Head of caudate nucleus (tissue), 42 donors: ENCODE data around the gene NRXN2.
A peak's percentile ranks its signal among the peaks of the same experiment; 100 is the strongest.

Source experiments
- DNase-seq, 42 donors: peaks; one replicate each; pipeline versions ENCODE4 v3.0.0 to v3.0.0-alpha.2; 2020 to 2021; ENCODE audit warnings: mixed read lengths in 7 of 42
- intact Hi-C: fragments of 100-400 bp; cut with DNase I; formaldehyde crosslinking; loops from one replicate; pipeline ENCODE4 v1.15.0; 2022

Gene NRXN2

GRCh38 chr11:64647019-64647779 is 75.8 kb downstream of the NRXN2 start:
- no peak for DNase-seq
- intact Hi-C loops: no loop called here

GRCh38 chr11:64644647-64645275 is 78.2 kb downstream of the NRXN2 start:
- peak in 8 of 42 donors; percentile 26 to 73 (median 50) for DNase-seq
- intact Hi-C loops: no loop called here

DNA sequence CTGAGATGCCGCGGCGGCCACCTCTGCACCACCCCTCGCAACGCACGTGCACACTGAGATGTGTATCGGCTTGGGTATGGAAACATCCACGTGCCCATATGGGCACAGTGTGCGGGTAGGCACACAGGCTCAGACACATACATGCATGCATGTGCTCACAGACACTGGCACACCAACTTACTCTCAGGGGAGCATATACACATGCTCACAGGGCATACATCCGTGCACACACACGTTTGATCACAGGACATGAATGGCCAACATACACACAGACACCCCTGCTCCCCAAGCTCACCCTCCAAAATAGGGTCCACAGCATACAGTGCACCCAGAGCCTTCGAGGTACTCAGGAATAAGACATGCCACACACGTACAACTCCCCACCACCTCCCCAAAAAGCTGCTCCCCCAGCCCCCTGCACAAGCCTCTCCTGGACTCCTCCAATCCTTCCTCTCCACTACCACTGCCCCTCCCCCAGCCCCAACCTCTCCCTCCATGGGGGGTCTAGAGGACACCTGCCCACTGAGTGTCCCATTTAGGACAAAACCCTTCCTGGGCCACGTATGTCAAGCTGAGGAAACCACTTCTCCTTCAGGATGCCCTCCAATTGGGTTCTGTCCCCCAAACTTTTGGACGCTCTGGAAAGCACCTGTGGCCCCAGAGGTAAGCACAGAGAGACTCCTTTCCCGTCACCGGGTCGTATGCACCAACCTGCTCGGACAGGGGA is 78.9 kb downstream of the NRXN2 start:
- intact Hi-C loops: no loop called here
- no peak for DNase-seq

- DNase-seq: peak in 34 of 42 donors; percentile 28 to 86 (median 66)
- intact Hi-C loops: no loop called here
Observed at GRCh38 chr11:64643256-64643881, 79.6 kb downstream of the NRXN2 start.

GRCh38 chr11:64642871-64643255 is 80.1 kb downstream of the NRXN2 start:
- DNase-seq: no peak
- intact Hi-C loops: no loop called here

DNA sequence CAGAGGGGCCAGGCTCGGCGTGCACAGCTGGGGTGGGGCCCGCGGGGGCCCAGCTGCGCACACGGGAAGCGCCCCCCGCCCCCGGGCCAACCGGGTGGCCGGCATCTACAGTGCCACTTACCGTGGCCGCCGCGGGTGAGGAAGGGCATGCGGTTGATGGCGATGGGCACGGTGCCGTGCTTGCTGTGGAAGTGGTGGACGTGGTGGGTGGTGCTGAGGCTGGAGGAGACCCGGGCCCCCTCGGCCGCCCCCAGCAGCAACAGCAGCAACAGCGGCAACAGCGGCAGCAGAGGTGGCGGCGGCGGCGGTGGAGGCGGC is 80.6 kb downstream of the NRXN2 start:
- intact Hi-C loops: no loop called here
- DNase-seq: no peak

DNA sequence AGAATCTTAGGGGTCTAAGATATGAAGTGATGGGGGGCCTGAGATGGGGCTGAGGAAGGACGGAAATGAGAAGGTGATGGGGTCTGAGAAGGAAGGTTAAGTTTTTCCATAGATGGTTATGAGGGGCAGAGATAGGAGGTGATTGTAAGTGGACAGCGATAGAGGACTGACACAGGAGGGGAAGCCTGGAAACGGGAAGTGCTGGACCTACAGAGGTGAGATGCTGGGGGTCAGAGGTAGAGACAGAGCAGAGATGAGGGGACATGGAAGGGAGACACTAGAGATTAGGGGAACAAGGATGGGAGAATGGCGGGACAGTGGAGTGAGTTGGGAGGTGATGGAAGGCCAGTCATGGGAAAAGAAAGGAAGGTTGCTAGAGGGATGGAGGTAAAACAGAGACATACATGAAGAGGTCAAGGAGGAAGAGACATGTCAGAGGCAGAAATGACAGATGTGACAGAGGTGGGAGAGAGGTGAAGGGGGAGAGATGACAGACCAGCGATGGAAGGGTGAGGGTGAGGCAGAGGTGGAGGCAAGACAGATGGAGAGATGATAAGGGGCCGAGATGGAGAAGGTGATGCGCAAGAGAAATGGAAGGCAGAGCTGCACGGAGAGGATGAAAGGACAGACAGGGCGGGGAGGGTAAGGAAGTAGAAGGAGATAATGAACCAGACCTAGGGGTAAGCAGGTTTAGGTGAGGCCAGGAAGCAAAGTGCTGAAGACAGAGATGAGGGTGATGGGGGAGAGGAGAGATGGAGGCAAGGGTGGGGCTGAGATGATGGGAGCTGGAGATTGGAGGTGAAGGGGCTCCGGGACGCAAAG is 81.2 kb downstream of the NRXN2 start:
- intact Hi-C loops: no loop called here
- no peak for DNase-seq

- DNase-seq: no peak
- intact Hi-C loops: no loop called here
Observed at GRCh38 chr11:64639885-64640284, 83.1 kb downstream of the NRXN2 start.

DNA sequence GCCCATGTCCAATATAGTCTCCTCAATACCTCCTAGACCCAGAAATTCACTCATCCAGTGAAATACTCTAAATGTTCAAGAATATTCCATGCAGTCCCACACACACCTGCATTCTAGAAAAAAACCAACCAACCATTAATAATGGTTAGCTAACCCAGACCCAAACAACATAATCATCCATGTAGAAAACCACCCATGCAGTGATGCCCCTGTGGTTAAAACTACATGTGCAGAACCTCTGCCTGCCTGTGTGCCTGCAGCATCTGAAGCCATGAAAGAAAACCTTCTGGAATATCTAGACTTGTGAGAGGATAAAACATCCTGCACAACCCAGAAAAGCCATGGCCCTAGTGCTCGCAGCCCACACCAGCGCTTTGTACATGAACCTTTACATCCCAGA is 84.2 kb downstream of the NRXN2 start:
- intact Hi-C loops: no loop called here
- no peak for DNase-seq

- DNase-seq: peak in 14 of 42 donors; percentile 31 to 70 (median 48)
- intact Hi-C loops: no loop called here
Observed at GRCh38 chr11:64638018-64638665, 84.9 kb downstream of the NRXN2 start.

GRCh38 chr11:64637334-64638017 is 85.5 kb downstream of the NRXN2 start:
- peak in 2 of 42 donors; percentile 35 to 55 for DNase-seq
- intact Hi-C loops: no loop called here

GRCh38 chr11:64633555-64634159 is 89.3 kb downstream of the NRXN2 start:
- peak in 13 of 42 donors; percentile 43 to 82 (median 64) for DNase-seq
- intact Hi-C loops: no loop called here

- intact Hi-C loops: no loop called here
- peak in 9 of 42 donors; percentile 38 to 73 (median 55) for DNase-seq
Observed at GRCh38 chr11:64632654-64633053, 90.3 kb downstream of the NRXN2 start.

GRCh38 chr11:64632237-64632636 is 90.8 kb downstream of the NRXN2 start:
- intact Hi-C loops: no loop called here
- DNase-seq: peak in 38 of 42 donors; percentile 34 to 92 (median 74)

DNA sequence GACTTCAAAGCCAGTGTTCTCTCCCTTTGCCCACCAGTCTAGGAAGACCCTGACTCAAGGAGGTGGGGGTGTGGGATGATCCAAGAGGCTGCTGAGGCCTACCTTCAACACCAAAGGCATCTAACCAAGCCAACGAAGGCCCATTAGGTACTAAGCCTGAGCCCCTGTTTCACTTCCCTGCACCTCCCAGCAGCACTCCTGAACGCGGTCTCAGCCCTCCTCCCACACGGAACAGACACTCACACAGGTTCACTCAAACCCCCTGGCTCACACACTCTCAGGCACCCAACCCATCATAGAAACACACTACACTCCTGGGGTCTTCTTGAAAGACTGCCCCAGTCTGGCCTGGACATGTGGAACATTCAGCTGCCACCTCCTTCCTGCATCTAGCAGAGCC is 91.3 kb downstream of the NRXN2 start:
- intact Hi-C loops: no loop called here
- no peak for DNase-seq

- intact Hi-C loops: no loop called here
- DNase-seq: no peak
Observed at GRCh38 chr11:64629796-64630562, 93.0 kb downstream of the NRXN2 start.

GRCh38 chr11:64629103-64629502 is 93.9 kb downstream of the NRXN2 start:
- intact Hi-C loops: no loop called here
- DNase-seq: no peak
